Measurements from ENCODE around the gene RALGAPA2. TPM values are rescaled to one million over a fixed set of nuclear protein-coding genes. Genes with fewer than 3 reads are reported as not detected.
A peak's percentile ranks its signal among the peaks of the same experiment; 100 is the strongest.

Gene RALGAPA2
- total and polyA plus RNA-seq, 2 donors (not counting 3 experiments of a cell fraction or from before 2014, with no cell fraction given): 10.0 to 46.8 TPM

DNA sequence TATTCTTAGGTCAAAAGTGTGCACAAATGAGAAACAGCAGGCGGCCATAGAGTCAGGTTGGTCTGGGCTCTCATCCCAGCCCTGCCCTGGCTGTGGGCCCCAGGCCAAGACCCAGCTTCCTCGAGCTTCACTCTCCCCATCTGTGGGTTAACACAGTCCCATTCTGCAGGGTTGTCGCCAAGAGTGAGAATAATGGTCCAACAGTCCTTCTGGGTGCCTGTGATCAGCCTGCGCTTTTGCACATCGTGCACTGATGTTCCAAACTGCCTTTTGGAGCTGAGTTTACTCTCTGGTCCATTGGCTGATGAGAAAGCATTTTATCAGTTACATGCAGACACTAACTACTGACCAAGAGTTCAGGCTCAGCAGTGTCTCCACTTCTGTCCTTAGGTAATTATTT lies 261.9 kb downstream of the RALGAPA2 start:
- Histone ChIP-seq H3K9me3 (replicated peaks; ENCODE audit: control insufficient read depth, insufficient read depth, low read length) (no peaks in the 10 kb centered on the region), H3K9me1 (replicated peaks; ENCODE audit: control insufficient read depth, extremely low read depth, insufficient read depth, low read length) (no peaks in the 10 kb centered on the region), H3K27me3 (ENCODE audit: control insufficient read depth in 2 of 2, insufficient read depth in 2 of 2, low read length in 2 of 2) (no peaks in the 10 kb centered on the region), H3K4me3 (replicated peaks in 1 of 3; ENCODE audit: insufficient read depth in 1 of 3, low read depth in 1 of 3, low read length in 3 of 3) (no peak overlapping the region), H4K20me1 (replicated peaks; ENCODE audit: control insufficient read depth, extremely low read depth, insufficient read depth, low read length) (no peaks in the 10 kb centered on the region), H3K4me2 (ENCODE audit: insufficient read depth, low read length) (no peak overlapping the region), H3K79me2 (ENCODE audit: control insufficient read depth, insufficient read depth, low read length) (no peaks in the 10 kb centered on the region), H3K36me3 (ENCODE audit: control insufficient read depth in 2 of 2, extremely low read depth in 1 of 2, insufficient read depth in 2 of 2, low read length in 2 of 2) (no peaks in the 10 kb centered on the region), H2AFZ (ENCODE audit: low read depth, low read length) (no peak overlapping the region), H3K9ac (replicated peaks; ENCODE audit: extremely low read depth, insufficient read depth, low read length) (no peak overlapping the region), H3K27ac (ENCODE audit: insufficient read depth, low read depth, low read length) (no peak overlapping the region), H3K4me1 (ENCODE audit: control insufficient read depth, extremely low read depth, insufficient read depth, low read length) (peaks cover 14% of the 10 kb centered on the region)
- intact Hi-C loops (cut with micrococcal nuclease) (no loop called here), dilution Hi-C loops (cut with MboI; ENCODE audit: extremely low pct_ligation_motif_present, low sequenced_read_pairs) (no loop called here)
- no TSS peak for BruUV-seq (replicated peaks)
- ChIA-PET CTCF (interaction anchor here (1.2 to 1.4 kb wide), 2 partner anchors 8 to 129 kb away, joined by 3 read pairs; no protein-coding TSS in a partner anchor), POLR2A (no interaction called here)
- TF ChIP-seq EZH2 (IDR thresholded peaks at IDR 0.05; ENCODE audit: borderline replicate concordance, low read depth, low read length, severe bottlenecking) (no peak), GATA2 (IDR thresholded peaks at IDR 0.05; ENCODE audit: insufficient read depth, insufficient read length, low read depth, low read length) (no peak), POLR2A (IDR thresholded peaks at IDR 0.05; ENCODE audit: low read depth, low read length) (no peak), POLR2AphosphoS5 (IDR thresholded peaks at IDR 0.05; ENCODE audit: insufficient read depth, low read depth, low read length) (no peak), FOS (IDR thresholded peaks at IDR 0.05; ENCODE audit: borderline replicate concordance, insufficient read depth, low read length) (no peak), MAX (IDR thresholded peaks at IDR 0.05; ENCODE audit: insufficient read depth, insufficient read length) (no peak), JUN (IDR thresholded peaks at IDR 0.05; ENCODE audit: borderline replicate concordance, insufficient read depth, insufficient read length, low read depth) (no peak), MYC (IDR thresholded peaks at IDR 0.05; ENCODE audit: low read depth, low read length) (no peak)
- TF ChIP-seq, protein P1, sequence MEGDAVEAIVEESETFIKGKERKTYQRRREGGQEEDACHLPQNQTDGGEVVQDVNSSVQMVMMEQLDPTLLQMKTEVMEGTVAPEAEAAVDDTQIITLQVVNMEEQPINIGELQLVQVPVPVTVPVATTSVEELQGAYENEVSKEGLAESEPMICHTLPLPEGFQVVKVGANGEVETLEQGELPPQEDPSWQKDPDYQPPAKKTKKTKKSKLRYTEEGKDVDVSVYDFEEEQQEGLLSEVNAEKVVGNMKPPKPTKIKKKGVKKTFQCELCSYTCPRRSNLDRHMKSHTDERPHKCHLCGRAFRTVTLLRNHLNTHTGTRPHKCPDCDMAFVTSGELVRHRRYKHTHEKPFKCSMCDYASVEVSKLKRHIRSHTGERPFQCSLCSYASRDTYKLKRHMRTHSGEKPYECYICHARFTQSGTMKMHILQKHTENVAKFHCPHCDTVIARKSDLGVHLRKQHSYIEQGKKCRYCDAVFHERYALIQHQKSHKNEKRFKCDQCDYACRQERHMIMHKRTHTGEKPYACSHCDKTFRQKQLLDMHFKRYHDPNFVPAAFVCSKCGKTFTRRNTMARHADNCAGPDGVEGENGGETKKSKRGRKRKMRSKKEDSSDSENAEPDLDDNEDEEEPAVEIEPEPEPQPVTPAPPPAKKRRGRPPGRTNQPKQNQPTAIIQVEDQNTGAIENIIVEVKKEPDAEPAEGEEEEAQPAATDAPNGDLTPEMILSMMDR (IDR thresholded peaks at IDR 0.05; ENCODE audit: extremely low read depth in 1 of 2, insufficient read depth in 1 of 2, low read depth in 1 of 2, low read length in 2 of 2): no peak
- FAIRE-seq (no peak), DNase-seq (ENCODE audit: low read depth, low spot score) (peak; percentile 15)

All from endothelial cell of umbilical vein (primary cell).